GM21390 (cell line): ENCODE data around the gene MRPL9.

ENCODE experiments used
- ATAC-seq: cut with Tn5 transposase; IDR thresholded peaks from one replicate; pipeline ENCODE4 v1.9.1; 2021; ENCODE audit not compliant: unreplicated experiment

MRPL9 gene

DNA sequence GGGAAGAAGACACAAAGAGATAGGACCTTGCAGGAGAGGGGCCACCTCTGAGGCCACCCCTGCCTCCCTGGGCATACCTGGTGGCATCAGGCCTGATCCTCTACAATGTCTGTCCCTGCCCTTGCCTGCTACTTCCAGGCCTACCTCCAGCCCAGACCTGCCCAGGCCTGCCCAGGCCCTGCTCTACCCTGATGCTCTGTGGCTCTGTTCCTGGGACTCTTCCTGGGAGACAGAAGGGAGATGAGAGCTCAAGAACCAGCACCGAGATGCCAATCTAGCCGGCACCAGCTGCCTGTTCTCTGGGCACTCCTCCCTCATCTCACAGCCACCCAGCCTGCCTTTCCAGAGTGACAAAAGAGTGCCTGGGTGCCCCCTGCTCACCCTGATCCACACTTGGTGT lies 49.4 kb downstream of the MRPL9 start:
- ATAC-seq: no peak

GRCh38 chr1:151713044-151713443 lies 50.3 kb downstream of the MRPL9 start:
- ATAC-seq: no peak

DNA sequence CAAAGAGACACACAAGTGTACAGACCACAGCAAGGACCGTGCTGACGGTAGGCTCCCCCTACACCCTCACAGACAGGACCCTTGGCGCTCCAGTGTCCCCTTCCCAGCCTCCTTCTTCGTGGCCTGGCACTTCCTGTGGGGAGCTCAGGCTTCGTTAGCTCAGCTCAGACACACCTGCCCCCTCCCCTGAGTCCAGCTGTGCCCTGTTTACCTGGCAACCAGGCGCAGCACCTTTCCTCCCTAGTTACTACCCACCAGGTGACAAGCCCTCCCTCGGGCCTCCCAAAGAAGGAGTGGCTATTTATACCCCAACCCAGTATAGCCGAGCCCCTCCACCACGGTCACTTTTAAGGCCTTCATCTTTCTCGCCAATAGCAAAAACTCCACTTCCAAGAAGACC lies 51.3 kb downstream of the MRPL9 start:
- ATAC-seq: no peak

GRCh38 chr1:151711044-151711800 lies 52.1 kb downstream of the MRPL9 start:
- ATAC-seq: no peak

GRCh38 chr1:151710187-151710840 lies 53.0 kb downstream of the MRPL9 start:
- ATAC-seq: no peak
